GM21723 (cell line): ENCODE data around the gene NEK6.

Source experiments
- ATAC-seq: cut with Tn5 transposase; IDR thresholded peaks from one replicate; pipeline ENCODE4 v1.9.1; 2021; ENCODE audit warnings: mild to moderate bottlenecking, moderate library complexity; ENCODE audit not compliant: unreplicated experiment

NEK6 gene

GRCh38 chr9:124335320-124335707 is 77.6 kb downstream of the NEK6 start:
- ATAC-seq: no peak

GRCh38 chr9:124337562-124337961 is 79.8 kb downstream of the NEK6 start:
- no peak for ATAC-seq

GRCh38 chr9:124339603-124340146 is 81.9 kb downstream of the NEK6 start:
- no peak for ATAC-seq

- ATAC-seq: no peak
Observed at GRCh38 chr9:124340219-124341069, 82.7 kb downstream of the NEK6 start.

GRCh38 chr9:124341455-124342170 is 83.9 kb downstream of the NEK6 start:
- ATAC-seq: no peak

GRCh38 chr9:124342402-124342775 is 84.6 kb downstream of the NEK6 start:
- ATAC-seq: no peak

GRCh38 chr9:124342776-124343485 is 85.2 kb downstream of the NEK6 start:
- ATAC-seq: no peak

GRCh38 chr9:124343533-124344290 is 86.0 kb downstream of the NEK6 start:
- ATAC-seq: no peak

- ATAC-seq: no peak
Observed at GRCh38 chr9:124344291-124345050, 86.7 kb downstream of the NEK6 start.

- no peak for ATAC-seq
Observed at GRCh38 chr9:124345063-124345462, 87.3 kb downstream of the NEK6 start.

GRCh38 chr9:124345751-124346281 is 88.1 kb downstream of the NEK6 start:
- no peak for ATAC-seq

GRCh38 chr9:124346347-124347163 is 88.8 kb downstream of the NEK6 start:
- ATAC-seq: no peak

GRCh38 chr9:124347206-124347967 is 89.6 kb downstream of the NEK6 start:
- no peak for ATAC-seq

- ATAC-seq: no peak
Observed at GRCh38 chr9:124347968-124348358, 90.2 kb downstream of the NEK6 start.

- ATAC-seq: no peak
Observed at GRCh38 chr9:124348363-124348762, 90.6 kb downstream of the NEK6 start.

- no peak for ATAC-seq
Observed at GRCh38 chr9:124348831-124349230, 91.1 kb downstream of the NEK6 start.

GRCh38 chr9:124349267-124349666 is 91.5 kb downstream of the NEK6 start:
- no peak for ATAC-seq
